GM21447 (cell line): ENCODE measurements around the gene MAST4.

Experiments used
- ATAC-seq: cut with Tn5 transposase; IDR thresholded peaks from one replicate; pipeline ENCODE4 v1.9.1; 2021; ENCODE audit not compliant: unreplicated experiment

The MAST4 gene

GRCh38 chr5:66644111-66644510 is 47.9 kb downstream of the MAST4 start:
- ATAC-seq = no peak

GRCh38 chr5:66645039-66645438 is 48.8 kb downstream of the MAST4 start:
- ATAC-seq = no peak

- ATAC-seq = no peak
Measured at GRCh38 chr5:66646570-66646969, 50.4 kb downstream of the MAST4 start.

GRCh38 chr5:66647146-66647856 is 51.1 kb downstream of the MAST4 start:
- no peak for ATAC-seq

GRCh38 chr5:66652818-66653217 is 56.6 kb downstream of the MAST4 start:
- no peak for ATAC-seq

GRCh38 chr5:66653325-66653724 is 57.1 kb downstream of the MAST4 start:
- no peak for ATAC-seq

- no peak for ATAC-seq
Measured at GRCh38 chr5:66655395-66656324, 59.5 kb downstream of the MAST4 start.

- no peak for ATAC-seq
Measured at GRCh38 chr5:66658516-66658915, 62.3 kb downstream of the MAST4 start.

GRCh38 chr5:66659780-66660179 is 63.6 kb downstream of the MAST4 start:
- ATAC-seq = no peak

GRCh38 chr5:66660396-66660795 is 64.2 kb downstream of the MAST4 start:
- no peak for ATAC-seq

GRCh38 chr5:66661149-66661548 is 65.0 kb downstream of the MAST4 start:
- ATAC-seq = no peak

GRCh38 chr5:66666778-66667177 is 70.6 kb downstream of the MAST4 start:
- ATAC-seq = no peak

- no peak for ATAC-seq
Measured at GRCh38 chr5:66669086-66669861, 73.1 kb downstream of the MAST4 start.

- ATAC-seq = no peak
Measured at GRCh38 chr5:66669862-66670195, 73.6 kb downstream of the MAST4 start.

GRCh38 chr5:66671305-66671704 is 75.1 kb downstream of the MAST4 start:
- ATAC-seq = no peak

GRCh38 chr5:66674802-66675201 is 78.6 kb downstream of the MAST4 start:
- ATAC-seq = no peak

- no peak for ATAC-seq
Measured at GRCh38 chr5:66675406-66675805, 79.2 kb downstream of the MAST4 start.

- ATAC-seq = no peak
Measured at GRCh38 chr5:66680221-66680620, 84.0 kb downstream of the MAST4 start.

GRCh38 chr5:66680804-66681203 is 84.6 kb downstream of the MAST4 start:
- ATAC-seq = no peak

- no peak for ATAC-seq
Measured at GRCh38 chr5:66684663-66685062, 88.5 kb downstream of the MAST4 start.

- no peak for ATAC-seq
Measured at GRCh38 chr5:66689522-66690220, 93.5 kb downstream of the MAST4 start.
